ENCODE results near the gene PROCA1. TPM values are rescaled to one million over a fixed set of nuclear protein-coding genes. Genes with fewer than 3 reads are reported as not detected.

Gene PROCA1
- total and polyA plus RNA-seq, 2 of the 13 experiments (the other 11 are each of a cell fraction or from before 2014, with no cell fraction given) = 0.73 to 1.5 TPM

GRCh38 chr17:28756049-28756804 is 44.5 kb upstream of the PROCA1 start (continued):
- TF ChIP-seq KLF12 (CRISPR knock-in tag; IDR thresholded peaks at IDR 0.05; ENCODE audit: borderline replicate concordance) (no peak), THYN1 (CRISPR knock-in tag; IDR thresholded peaks at IDR 0.05; ENCODE audit: borderline replicate concordance, low read depth) (no peak), CSRNP2 (CRISPR knock-in tag; conservative IDR thresholded peaks at IDR 0.05; ENCODE audit: low read depth) (no peak), ZNF672 (CRISPR knock-in tag; IDR thresholded peaks at IDR 0.05) (no peak)

- no TSS peak for BruUV-seq (replicated peaks)
- no peak overlapping the region for H3K9ac ChIP-seq (ENCODE audit: insufficient read depth, low read depth, low read length)
- H4K20me1 ChIP-seq (ENCODE audit: insufficient read depth, low read length) = peaks cover 4% of the 10 kb centered on the region
- no peaks in the 10 kb centered on the region for H3K79me2 ChIP-seq (ENCODE audit: insufficient read depth, low read length)
- intact Hi-C loops (cut with micrococcal nuclease; ENCODE audit: unreplicated experiment) (no loop called here), in situ Hi-C loops (cut with HindIII; ENCODE audit: extremely low pct_ligation_motif_present, low pct_unique_long_range_greater_than_20kb) (no loop called here)
- FAIRE-seq (no peak), DNase-seq (ENCODE audit: low spot score) (no peak), ATAC-seq (no peak; the same call in 2 of the 3 replicates)
- H3K27ac ChIP-seq (ENCODE audit: extremely low read length, insufficient read depth, low read length) = no peak overlapping the region
- WGBS (ENCODE audit: low lambda C conversion rate) = 93% methylated on average over 7 of the region's 7 CpGs
- peaks cover 22 to 26% of the 10 kb centered on the region in 2 experiments for H3K36me3 ChIP-seq (replicated peaks in 1 of 2; ENCODE audit: control insufficient read depth in 1 of 2, insufficient read depth in 2 of 2, low read length in 2 of 2)
- H3K4me2 ChIP-seq (ENCODE audit: low read depth, low read length) = no peak overlapping the region
- H2AFZ ChIP-seq (ENCODE audit: low read length) = no peak overlapping the region
- no peaks in the 10 kb centered on the region for H3K9me3 ChIP-seq (ENCODE audit: low read length)
- ChIA-PET POLR2A (no interaction called here), CTCF (ENCODE audit: low intra/inter-chr PET ratio, low total read pairs) (no interaction called here)
- no peak overlapping the region for H3K4me3 ChIP-seq (replicated peaks in 1 of 3; ENCODE audit: insufficient read depth in 1 of 3, low read depth in 2 of 3, low read length in 3 of 3)
- H3K27me3 ChIP-seq (ENCODE audit: control insufficient read depth in 1 of 2, insufficient read depth in 2 of 2, low read length in 2 of 2) = no peaks in the 10 kb centered on the region
- H3K4me1 ChIP-seq (ENCODE audit: insufficient read depth, low read length) = peaks cover 6% of the 10 kb centered on the region
- TF ChIP-seq E2F1 (CRISPR knock-in tag; IDR thresholded peaks at IDR 0.05) (no peak), SIN3A (IDR thresholded peaks at IDR 0.05; ENCODE audit: borderline replicate concordance, low read depth, low read length) (no peak), JARID2 (CRISPR knock-in tag; IDR thresholded peaks at IDR 0.05; ENCODE audit: insufficient replicate concordance) (no peak), MTA3 (CRISPR knock-in tag; IDR thresholded peaks at IDR 0.05) (no peak), ARID5B (CRISPR knock-in tag; IDR thresholded peaks at IDR 0.05) (no peak), SP2 (CRISPR knock-in tag; IDR thresholded peaks at IDR 0.05) (no peak), FOXP4 (CRISPR knock-in tag; IDR thresholded peaks at IDR 0.05) (no peak), ZNF3 (CRISPR knock-in tag; IDR thresholded peaks at IDR 0.05) (no peak), NR0B2 (CRISPR knock-in tag; IDR thresholded peaks at IDR 0.05) (no peak)
Observed at GRCh38 chr17:28755486-28755885, 43.8 kb upstream of the PROCA1 start.

Data from HepG2 (cell line).